Neural cell (in vitro differentiated cells): Measurements from ENCODE around the gene PSMC3. TPM values are rescaled to one million over a fixed set of nuclear protein-coding genes. Genes with fewer than 3 reads are reported as not detected.

Source experiments
- H2AFZ ChIP-seq: fragments of 200-600, 300-800 bp; sonication (generic), shearing (Covaris generic); 2 replicates; pipeline ENCODE4 v1.6.0; 2014; ENCODE audit warnings: low read depth, mild to moderate bottlenecking, antibody characterized with exemption, low read length, moderate library complexity
- H3F3A ChIP-seq: fragments of 200-600 bp; shearing (Covaris generic); 2 replicates; pipeline ENCODE4 v1.6.1; 2016; ENCODE audit warnings: mild to moderate bottlenecking, moderate library complexity, mixed read lengths, antibody characterized with exemption, low read length; ENCODE audit not compliant: insufficient read depth, poor library complexity, severe bottlenecking
- H3K27ac ChIP-seq: fragments of 200-600, 300-800 bp; sonication (generic), shearing (Covaris generic); 2 replicates; pipeline ENCODE4 v1.5.1; 2014; ENCODE audit warnings: mild to moderate bottlenecking, low read length, moderate library complexity
- H3K27me3 ChIP-seq: fragments of 300-800, 200-600 bp; sonication (generic), shearing (Covaris generic); 2 replicates; pipeline ENCODE4 v1.6.0; 2014; ENCODE audit warnings: mild to moderate bottlenecking, low read depth, low read length, moderate library complexity; ENCODE audit not compliant: insufficient read depth
- H3K36me3 ChIP-seq: fragments of 300-800, 200-600 bp; sonication (generic), shearing (Covaris generic); 2 replicates; pipeline ENCODE4 v1.5.1; 2014; ENCODE audit warnings: mild to moderate bottlenecking, antibody characterized with exemption, low read length, moderate library complexity; ENCODE audit not compliant: insufficient read depth
- H3K4me2 ChIP-seq: fragments of 300-800, 200-600 bp; sonication (generic), shearing (Covaris generic); 2 replicates; pipeline ENCODE4 v1.6.0; 2014; ENCODE audit warnings: mild to moderate bottlenecking, low read length
- H3K4me3 ChIP-seq: fragments of 300-800, 200-600 bp; sonication (generic), shearing (Covaris generic); 2 replicates; pipeline ENCODE4 v1.5.1; 2014; ENCODE audit warnings: mild to moderate bottlenecking, low read length, moderate library complexity
- H3K79me2 ChIP-seq: fragments of 200-600 bp; shearing (Covaris generic); replicated peaks from 2 replicates; pipeline ENCODE4 v1.6.0; 2014; ENCODE audit warnings: mild to moderate bottlenecking, low read length, moderate library complexity; ENCODE audit not compliant: insufficient read depth
- H3K9ac ChIP-seq: fragments of 300-800, 200-600 bp; sonication (generic), shearing (Covaris generic); 2 replicates; pipeline ENCODE4 v1.6.1; 2016; ENCODE audit warnings: mild to moderate bottlenecking, low read length, mixed read lengths
- H3K9me2 ChIP-seq: fragments of 200-600 bp; shearing (Covaris generic); 2 replicates; pipeline ENCODE4 v1.6.1; 2016; ENCODE audit warnings: mild to moderate bottlenecking, low read length, mixed read lengths; ENCODE audit not compliant: insufficient read depth
- H3K9me3 ChIP-seq: fragments of 200-600, 300-800 bp; sonication (generic), shearing (Covaris generic); 2 replicates; pipeline ENCODE4 v1.6.1; 2016; ENCODE audit warnings: mild to moderate bottlenecking, mixed run types, low read length, moderate library complexity, mixed read lengths
- H4K20me1 ChIP-seq: fragments of 200-600 bp; shearing (Covaris generic); 2 replicates; pipeline ENCODE4 v1.6.1; 2016; ENCODE audit warnings: mild to moderate bottlenecking, mixed run types; ENCODE audit not compliant: insufficient read depth
- EP300 ChIP-seq: fragments of 450-650 bp; conservative IDR thresholded peaks from 2 replicates; pipeline ENCODE4 v1.6.1; 2014; ENCODE audit warnings: antibody characterized with exemption, mild to moderate bottlenecking, moderate library complexity; ENCODE audit not compliant: poor library complexity, severe bottlenecking
- EZH2 ChIP-seq: fragments of 200-600, 300-800 bp; shearing (Covaris generic), sonication (generic); IDR thresholded peaks from 2 replicates; pipeline ENCODE4 v1.6.1; 2014; ENCODE audit warnings: antibody characterized with exemption, low read length, borderline replicate concordance, mild to moderate bottlenecking; ENCODE audit not compliant: insufficient read depth, poor library complexity, severe bottlenecking
- MXI1 ChIP-seq: fragments of 450-650 bp; conservative IDR thresholded peaks from 2 replicates; pipeline ENCODE4 v1.6.1; 2014; ENCODE audit warnings: antibody characterized with exemption, mild to moderate bottlenecking; ENCODE audit not compliant: poor library complexity, severe bottlenecking
- POLR2AphosphoS5 ChIP-seq: IDR thresholded peaks from 2 replicates; pipeline ENCODE4 v1.6.1; 2012
- RAD21 ChIP-seq: fragments of 450-650 bp; conservative IDR thresholded peaks from 2 replicates; pipeline ENCODE4 v1.6.1; 2014; ENCODE audit warnings: antibody characterized with exemption, mild to moderate bottlenecking, moderate library complexity
- REST ChIP-seq: IDR thresholded peaks from 2 replicates; pipeline ENCODE4 v1.6.1; 2012; ENCODE audit warnings: borderline replicate concordance
- SMC3 ChIP-seq: fragments of 450-650 bp; conservative IDR thresholded peaks from 2 replicates; pipeline ENCODE4 v1.6.1; 2014; ENCODE audit warnings: antibody characterized with exemption, mild to moderate bottlenecking, moderate library complexity; ENCODE audit not compliant: poor library complexity
- TAF1 ChIP-seq: IDR thresholded peaks from 2 replicates; pipeline ENCODE4 v1.6.1; 2012; ENCODE audit warnings: low read depth
- polyA plus RNA-seq: library from polyadenylated mRNA; depleted of rRNA; stranded (reverse); fragments of >200 nt; gene quantifications from 2 replicates; pipeline ENCODE4 v1.2.3, GENCODE V29; 2014
- TF ChIP-seq, protein P1 (sequence below): fragments of 450-650 bp; IDR thresholded peaks from 2 replicates; pipeline ENCODE4 v1.5.1; 2014; ENCODE audit warnings: antibody characterized with exemption, mild to moderate bottlenecking, moderate library complexity; ENCODE audit not compliant: poor library complexity, severe bottlenecking

The PSMC3 gene
- polyA plus RNA-seq, 1 donor from 2014 or later = 157 TPM

DNA sequence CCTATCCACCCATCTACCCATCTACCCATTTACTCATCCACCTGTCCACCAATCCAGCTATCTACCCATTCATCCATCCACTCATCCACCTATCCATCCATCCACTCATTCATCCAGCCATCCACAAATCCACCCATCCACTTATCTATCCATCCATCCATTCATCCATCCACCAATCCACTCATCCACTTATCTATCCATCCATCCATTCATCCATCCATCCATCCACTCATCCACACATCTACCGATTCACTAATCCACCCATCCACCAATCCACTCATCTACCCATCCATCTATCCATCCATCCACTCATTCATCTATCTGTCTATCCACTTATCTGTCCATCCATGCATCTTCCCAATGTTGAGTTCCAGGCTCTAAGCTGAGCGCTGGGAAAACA, 46.2 kb downstream of the PSMC3 start:
- no peaks in the 10 kb centered on the region for H3K79me2 ChIP-seq
- no peak overlapping the region for H3K4me3 ChIP-seq
- H3K9me2 ChIP-seq = no peaks in the 10 kb centered on the region
- no peak overlapping the region for H3K9ac ChIP-seq
- no peak overlapping the region for H3K27ac ChIP-seq
- H3K27me3 ChIP-seq = no peaks in the 10 kb centered on the region
- H2AFZ ChIP-seq = no peak overlapping the region
- H3K9me3 ChIP-seq = no peaks in the 10 kb centered on the region
- no peaks in the 10 kb centered on the region for H3K36me3 ChIP-seq
- no peaks in the 10 kb centered on the region for H4K20me1 ChIP-seq
- TF ChIP-seq SMC3 = no peak
- TF ChIP-seq RAD21 = no peak
- TF ChIP-seq, protein P1, sequence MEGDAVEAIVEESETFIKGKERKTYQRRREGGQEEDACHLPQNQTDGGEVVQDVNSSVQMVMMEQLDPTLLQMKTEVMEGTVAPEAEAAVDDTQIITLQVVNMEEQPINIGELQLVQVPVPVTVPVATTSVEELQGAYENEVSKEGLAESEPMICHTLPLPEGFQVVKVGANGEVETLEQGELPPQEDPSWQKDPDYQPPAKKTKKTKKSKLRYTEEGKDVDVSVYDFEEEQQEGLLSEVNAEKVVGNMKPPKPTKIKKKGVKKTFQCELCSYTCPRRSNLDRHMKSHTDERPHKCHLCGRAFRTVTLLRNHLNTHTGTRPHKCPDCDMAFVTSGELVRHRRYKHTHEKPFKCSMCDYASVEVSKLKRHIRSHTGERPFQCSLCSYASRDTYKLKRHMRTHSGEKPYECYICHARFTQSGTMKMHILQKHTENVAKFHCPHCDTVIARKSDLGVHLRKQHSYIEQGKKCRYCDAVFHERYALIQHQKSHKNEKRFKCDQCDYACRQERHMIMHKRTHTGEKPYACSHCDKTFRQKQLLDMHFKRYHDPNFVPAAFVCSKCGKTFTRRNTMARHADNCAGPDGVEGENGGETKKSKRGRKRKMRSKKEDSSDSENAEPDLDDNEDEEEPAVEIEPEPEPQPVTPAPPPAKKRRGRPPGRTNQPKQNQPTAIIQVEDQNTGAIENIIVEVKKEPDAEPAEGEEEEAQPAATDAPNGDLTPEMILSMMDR = no peak
- no peak for TF ChIP-seq MXI1
- TF ChIP-seq EZH2 = no peak
- no peak for TF ChIP-seq EP300
- TF ChIP-seq REST = no peak
- TF ChIP-seq TAF1 = no peak
- TF ChIP-seq POLR2AphosphoS5 = no peak
- H3F3A ChIP-seq = no peaks in the 10 kb centered on the region
- H3K4me2 ChIP-seq = no peak overlapping the region

GRCh38 chr11:47379317-47379716, 46.9 kb downstream of the PSMC3 start:
- no peaks in the 10 kb centered on the region for H3K9me3 ChIP-seq
- no peaks in the 10 kb centered on the region for H3K9me2 ChIP-seq
- no peaks in the 10 kb centered on the region for H3K27me3 ChIP-seq
- no peaks in the 10 kb centered on the region for H4K20me1 ChIP-seq
- no peaks in the 10 kb centered on the region for H3F3A ChIP-seq
- no peak overlapping the region for H3K4me3 ChIP-seq
- no peak for TF ChIP-seq EP300
- TF ChIP-seq REST = no peak
- no peak for TF ChIP-seq POLR2AphosphoS5
- no peak for TF ChIP-seq RAD21
- TF ChIP-seq MXI1 = no peak
- no peak for TF ChIP-seq TAF1
- H3K36me3 ChIP-seq = no peaks in the 10 kb centered on the region
- no peaks in the 10 kb centered on the region for H3K79me2 ChIP-seq
- no peak overlapping the region for H2AFZ ChIP-seq
- H3K9ac ChIP-seq = no peak overlapping the region
- H3K4me2 ChIP-seq = no peak overlapping the region
- H3K27ac ChIP-seq = no peak overlapping the region
